ENCODE results near the gene FAM227B. TPM values are rescaled to one million over a fixed set of nuclear protein-coding genes. Genes with fewer than 3 reads are reported as not detected.

The FAM227B gene
- total RNA-seq, 1 donor from 2014 or later: 18.5 TPM

- intact Hi-C loops (cut with micrococcal nuclease): no loop called here
- peaks cover 12% of the 10 kb centered on the region for H3K9me3 ChIP-seq (replicated peaks)
- no peak for TF ChIP-seq CTCF (IDR thresholded peaks at IDR 0.05; ENCODE audit: borderline replicate concordance)
- no peak for DNase-seq
- H3K27me3 ChIP-seq (ENCODE audit: low read depth): no peaks in the 10 kb centered on the region
- H3K4me1 ChIP-seq: no peaks in the 10 kb centered on the region
- no peak overlapping the region for H3K27ac ChIP-seq (replicated peaks)
- H3K4me3 ChIP-seq: no peak overlapping the region
- H3K36me3 ChIP-seq: peaks cover 36% of the 10 kb centered on the region
These were observed 326.7 kb downstream of the FAM227B start for GRCh38 chr15:49293941-49294340.

- no peaks in the 10 kb centered on the region for H3K9me3 ChIP-seq (replicated peaks)
- no peaks in the 10 kb centered on the region for H3K27me3 ChIP-seq (ENCODE audit: low read depth)
- no peak overlapping the region for H3K4me3 ChIP-seq
- intact Hi-C loops (cut with micrococcal nuclease): no loop called here
- peaks cover 28% of the 10 kb centered on the region for H3K36me3 ChIP-seq
- H3K27ac ChIP-seq (replicated peaks): no peak overlapping the region
- no peak for TF ChIP-seq CTCF (IDR thresholded peaks at IDR 0.05; ENCODE audit: borderline replicate concordance)
- no peak for DNase-seq
- peaks cover 4% of the 10 kb centered on the region for H3K4me1 ChIP-seq
These were observed 330.4 kb downstream of the FAM227B start for GRCh38 chr15:49290191-49290590.

GRCh38 chr15:49288391-49288790 lies 332.2 kb downstream of the FAM227B start:
- Histone ChIP-seq H3K9me3 (replicated peaks) (no peaks in the 10 kb centered on the region), H3K36me3 (peaks cover 41% of the 10 kb centered on the region), H3K4me1 (peaks cover 4% of the 10 kb centered on the region), H3K27ac (replicated peaks) (no peak overlapping the region), H3K27me3 (ENCODE audit: low read depth) (no peaks in the 10 kb centered on the region), H3K4me3 (no peak overlapping the region)
- intact Hi-C loops (cut with micrococcal nuclease): no loop called here
- no peak for TF ChIP-seq CTCF (IDR thresholded peaks at IDR 0.05; ENCODE audit: borderline replicate concordance)
- DNase-seq: no peak

GRCh38 chr15:49287481-49287880 lies 333.1 kb downstream of the FAM227B start:
- Histone ChIP-seq H3K27me3 (ENCODE audit: low read depth) (no peaks in the 10 kb centered on the region), H3K9me3 (replicated peaks) (no peaks in the 10 kb centered on the region), H3K27ac (replicated peaks) (no peak overlapping the region), H3K4me1 (peaks cover 4% of the 10 kb centered on the region), H3K36me3 (peaks cover 32% of the 10 kb centered on the region), H3K4me3 (no peak overlapping the region)
- intact Hi-C loops (cut with micrococcal nuclease): no loop called here
- no peak for DNase-seq
- no peak for TF ChIP-seq CTCF (IDR thresholded peaks at IDR 0.05; ENCODE audit: borderline replicate concordance)

GRCh38 chr15:49286649-49287404 lies 333.8 kb downstream of the FAM227B start:
- Histone ChIP-seq H3K36me3 (peaks cover 27% of the 10 kb centered on the region), H3K27me3 (ENCODE audit: low read depth) (no peaks in the 10 kb centered on the region), H3K9me3 (replicated peaks) (no peaks in the 10 kb centered on the region), H3K27ac (replicated peaks) (no peak overlapping the region), H3K4me1 (peaks cover 4% of the 10 kb centered on the region), H3K4me3 (no peak overlapping the region)
- intact Hi-C loops (cut with micrococcal nuclease): no loop called here
- no peak for TF ChIP-seq CTCF (IDR thresholded peaks at IDR 0.05; ENCODE audit: borderline replicate concordance)
- no peak for DNase-seq
